NCI-H524 treated with DMSO at 0.1 percent for 48 hours (cell line): ENCODE results near the gene MRRF.

Experiments used
- DNase-seq: peaks from one replicate; lab custom pipeline; 2025; lab: John Stamatoyannopoulos, UW

The MRRF gene

GRCh38 chr9:122228568-122229484, 35.9 kb upstream of the MRRF start, which contains the start of gene LHX6:
Gene LHX6 (minus strand): TSS chr9:122228957. CDS start chr9:122228740, 217 bp downstream.
- no peak for DNase-seq

GRCh38 chr9:122229485-122229837, 35.2 kb upstream of the MRRF start:
- DNase-seq, result no peak

GRCh38 chr9:122232796-122233306, 31.8 kb upstream of the MRRF start:
- DNase-seq, result no peak

- no peak for DNase-seq
Measured at GRCh38 chr9:122234022-122234748, 30.5 kb upstream of the MRRF start.

- DNase-seq, result no peak
Measured at GRCh38 chr9:122236681-122237080, 28.0 kb upstream of the MRRF start.

GRCh38 chr9:122239722-122240121, 25.0 kb upstream of the MRRF start:
- no peak for DNase-seq

- no peak for DNase-seq
Measured at GRCh38 chr9:122244349-122244748, 20.3 kb upstream of the MRRF start.

GRCh38 chr9:122246666-122247065, 18.0 kb upstream of the MRRF start:
- DNase-seq, result no peak

- no peak for DNase-seq
Measured at GRCh38 chr9:122248448-122248865, 16.2 kb upstream of the MRRF start.

- no peak for DNase-seq
Measured at GRCh38 chr9:122251351-122251750, 13.3 kb upstream of the MRRF start.

- no peak for DNase-seq
Measured at GRCh38 chr9:122252796-122253195, 11.9 kb upstream of the MRRF start.

GRCh38 chr9:122254761-122255160, 9.9 kb upstream of the MRRF start:
- no peak for DNase-seq

- no peak for DNase-seq
Measured at GRCh38 chr9:122256206-122256605, 8.5 kb upstream of the MRRF start.

- DNase-seq, result no peak
Measured at GRCh38 chr9:122258886-122259415, 5.7 kb upstream of the MRRF start.

- DNase-seq, result peak; percentile 10
Measured at GRCh38 chr9:122261469-122261881, 3.2 kb upstream of the MRRF start.

- no peak for DNase-seq
Measured at GRCh38 chr9:122262073-122262472, 2.6 kb upstream of the MRRF start.

GRCh38 chr9:122263699-122264349, 858 bp upstream of the MRRF start:
- no peak for DNase-seq

GRCh38 chr9:122265149-122265915, 650 bp downstream of the MRRF start:
- no peak for DNase-seq

- DNase-seq, result no peak
Measured at GRCh38 chr9:122268041-122268814, 3.5 kb downstream of the MRRF start.

GRCh38 chr9:122274055-122274454, 9.4 kb downstream of the MRRF start:
- DNase-seq, result no peak

- no peak for DNase-seq
Measured at GRCh38 chr9:122276096-122276495, 11.4 kb downstream of the MRRF start.
